SK-N-SH treated with all-trans-retinoic acid at 6 μM for 48 hours (cell line): Measurements from ENCODE around the gene SREK1.

Experiments
- BACH2 ChIP-seq: fragments of 250-450 bp; sonication (Bioruptor Pico); IDR thresholded peaks from 2 replicates; pipeline ENCODE4 v1.9.0; 2021; ENCODE audit warnings: mild to moderate bottlenecking, borderline replicate concordance
- CSRNP3 ChIP-seq: fragments of 250-450 bp; sonication (Bioruptor Pico); IDR thresholded peaks from 2 replicates; pipeline ENCODE4 v1.5.1; 2021; ENCODE audit warnings: mild to moderate bottlenecking, moderate library complexity

GRCh38 chr5:66224773-66225553 is 80.9 kb downstream of the SREK1 start:
- no peak for TF ChIP-seq BACH2
- no peak for TF ChIP-seq CSRNP3 (CRISPR knock-in tag)
